OCI-LY7 (cell line): ENCODE results near the gene COL24A1. TPM values are rescaled to one million over a fixed set of nuclear protein-coding genes. Genes with fewer than 3 reads are reported as not detected.

Experiments
- BruUV-seq: library from RNA; stranded (reverse); fragments of 400-500 nt; replicated peaks from 2 replicates; lab custom pipeline; 2021; lab: Mats Ljungman, UMichigan
- CTCF ChIA-PET: fragments of 300-600 bp; sonication (Branson Sonifier 250); formaldehyde crosslinking; loops from one replicate; lab custom pipeline; 2022; ENCODE audit warnings: antibody characterized with exemption; ENCODE audit not compliant: unreplicated experiment; lab: Charles Lee
- POLR2A ChIA-PET: fragments of 300-600 bp; sonication (Branson Sonifier 250); formaldehyde crosslinking; loops from one replicate; lab custom pipeline; 2022; ENCODE audit warnings: antibody characterized with exemption; lab: Charles Lee
- DNase-seq: peaks from one replicate; pipeline ENCODE4 v3.0.0-alpha.2; 2015; ENCODE audit warnings: low spot score
- H2AFZ ChIP-seq: fragments of 200-600 bp; sonication (generic), shearing (Covaris generic); 2 replicates; pipeline ENCODE4 v1.6.1; 2014; ENCODE audit warnings: mild to moderate bottlenecking, antibody characterized with exemption, low read length, moderate library complexity
- H3K27ac ChIP-seq: fragments of 200-600 bp; sonication (generic); 2 replicates; pipeline ENCODE4 v1.5.1; 2014; ENCODE audit warnings: mixed run types, low read depth, mild to moderate bottlenecking, moderate library complexity, low read length, inconsistent platforms; ENCODE audit not compliant: poor library complexity, severe bottlenecking
- H3K36me3 ChIP-seq: fragments of 200-600 bp; sonication (generic); 2 replicates; pipeline ENCODE4 v1.6.1; 2014; ENCODE audit warnings: mild to moderate bottlenecking, antibody characterized with exemption, low read length, moderate library complexity, mixed read lengths; ENCODE audit not compliant: insufficient read depth
- H3K4me1 ChIP-seq: fragments of 200-600 bp; sonication (generic); 2 replicates; pipeline ENCODE4 v1.5.1; 2014; ENCODE audit warnings: mild to moderate bottlenecking, low read length; ENCODE audit not compliant: insufficient read depth, poor library complexity, severe bottlenecking
- H3K4me2 ChIP-seq: fragments of 200-600 bp; sonication (generic); 2 replicates; pipeline ENCODE4 v1.6.1; 2014; ENCODE audit warnings: mild to moderate bottlenecking, low read length
- H3K4me3 ChIP-seq: fragments of 200-600 bp; sonication (generic); 2 replicates; pipeline ENCODE4 v1.5.1; 2014; ENCODE audit warnings: mild to moderate bottlenecking, low read depth, low read length; ENCODE audit not compliant: poor library complexity, severe bottlenecking
- H3K79me2 ChIP-seq: fragments of 200-600 bp; sonication (generic); 2 replicates; pipeline ENCODE4 v1.6.1; 2016; ENCODE audit warnings: low read depth, mild to moderate bottlenecking, low read length, moderate library complexity, mixed read lengths; ENCODE audit not compliant: insufficient read depth
- H3K9me2 ChIP-seq: fragments of 200-600 bp; sonication (generic); 2 replicates; pipeline ENCODE4 v1.6.1; 2016; ENCODE audit warnings: mild to moderate bottlenecking, low read length, mixed read lengths; ENCODE audit not compliant: insufficient read depth
- H3K9me3 ChIP-seq: fragments of 200-600 bp; sonication (generic); 2 replicates; pipeline ENCODE4 v1.6.1; 2014; ENCODE audit warnings: mild to moderate bottlenecking, mixed run types, low read length, mixed read lengths
- H4K20me1 ChIP-seq: fragments of 200-600 bp; sonication (generic); 2 replicates; pipeline ENCODE4 v1.6.1; 2014; ENCODE audit warnings: mild to moderate bottlenecking, antibody characterized with exemption, low read length, moderate library complexity, mixed read lengths; ENCODE audit not compliant: insufficient read depth
- EZH2phosphoT487 ChIP-seq: fragments of 200-600 bp; sonication (generic); IDR thresholded peaks from 2 replicates; pipeline ENCODE4 v1.6.1; 2018; ENCODE audit warnings: low read depth, borderline replicate concordance, mild to moderate bottlenecking, mixed run types, antibody characterized with exemption, low read length, moderate library complexity, mixed read lengths
- intact Hi-C: fragments of 100-400 bp; cut with micrococcal nuclease; formaldehyde crosslinking; loops from one replicate; pipeline ENCODE4 v1.10.0; 2022; ENCODE audit not compliant: unreplicated experiment
- total RNA-seq, 2 experiments: library from RNA; depleted of rRNA in 1 of 2; stranded (reverse); fragments of >200 nt in 1 of 2; shearing (Covaris generic) in 1 of 2; gene quantifications; 2 replicates each; pipeline ENCODE4 v1.2.3, GENCODE V29; 2014 to 2022
- TF ChIP-seq, protein P1 (sequence below): fragments of 200-600 bp; sonication (generic); conservative IDR thresholded peaks from 2 replicates; pipeline ENCODE4 v1.5.1; 2014; ENCODE audit warnings: mild to moderate bottlenecking, antibody characterized with exemption, low read length, moderate library complexity, mixed read lengths

The COL24A1 gene
- total RNA-seq, 2 experiments from 2014 or later: 0.06 to 0.23 TPM

DNA sequence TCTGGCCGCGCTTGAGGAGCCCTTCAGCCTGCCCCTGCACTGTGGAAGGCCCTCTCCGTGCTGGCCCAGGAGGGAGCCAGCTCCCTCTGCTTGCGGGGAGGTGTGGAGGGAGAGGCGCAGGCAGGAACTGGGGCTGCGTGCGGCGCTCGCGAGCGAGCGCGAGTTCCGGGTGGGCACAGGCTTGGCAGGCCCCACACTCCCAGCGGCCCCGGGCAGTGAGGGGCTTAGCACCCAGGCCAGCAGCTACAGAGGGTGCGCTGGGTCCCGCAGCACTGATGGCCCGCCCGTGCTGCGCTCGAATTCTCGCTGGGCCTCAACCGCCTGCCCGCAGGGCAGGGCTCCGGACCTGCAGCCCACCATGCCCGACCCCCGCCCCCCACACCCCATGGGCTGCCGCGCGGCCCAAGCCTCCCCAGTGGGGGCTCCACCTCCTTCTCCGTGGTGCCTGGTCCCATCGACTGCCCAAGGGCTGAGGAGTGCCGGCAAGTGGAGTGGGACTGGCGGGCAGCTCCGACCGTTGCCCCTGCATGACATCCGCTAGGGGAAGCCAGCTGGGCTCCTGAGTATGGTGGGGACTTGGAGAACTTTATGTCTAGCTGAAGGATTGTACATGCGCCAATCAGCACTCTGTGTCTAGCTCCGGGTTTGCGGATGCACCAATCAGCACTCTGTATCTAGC lies 46.0 kb downstream of the COL24A1 start:
- Histone ChIP-seq H3K4me2 (no peak overlapping the region), H2AFZ (no peak overlapping the region), H4K20me1 (no peaks in the 10 kb centered on the region), H3K9me2 (no peaks in the 10 kb centered on the region), H3K79me2 (no peaks in the 10 kb centered on the region), H3K4me1 (no peaks in the 10 kb centered on the region), H3K36me3 (no peaks in the 10 kb centered on the region), H3K27ac (no peak overlapping the region), H3K9me3 (no peaks in the 10 kb centered on the region), H3K4me3 (no peak overlapping the region)
- BruUV-seq: no TSS peak
- POLR2A ChIA-PET: no interaction called here
- intact Hi-C loops: no loop called here
- CTCF ChIA-PET: no interaction called here
- DNase-seq: no peak
- no peak for TF ChIP-seq EZH2phosphoT487
- TF ChIP-seq, protein P1, sequence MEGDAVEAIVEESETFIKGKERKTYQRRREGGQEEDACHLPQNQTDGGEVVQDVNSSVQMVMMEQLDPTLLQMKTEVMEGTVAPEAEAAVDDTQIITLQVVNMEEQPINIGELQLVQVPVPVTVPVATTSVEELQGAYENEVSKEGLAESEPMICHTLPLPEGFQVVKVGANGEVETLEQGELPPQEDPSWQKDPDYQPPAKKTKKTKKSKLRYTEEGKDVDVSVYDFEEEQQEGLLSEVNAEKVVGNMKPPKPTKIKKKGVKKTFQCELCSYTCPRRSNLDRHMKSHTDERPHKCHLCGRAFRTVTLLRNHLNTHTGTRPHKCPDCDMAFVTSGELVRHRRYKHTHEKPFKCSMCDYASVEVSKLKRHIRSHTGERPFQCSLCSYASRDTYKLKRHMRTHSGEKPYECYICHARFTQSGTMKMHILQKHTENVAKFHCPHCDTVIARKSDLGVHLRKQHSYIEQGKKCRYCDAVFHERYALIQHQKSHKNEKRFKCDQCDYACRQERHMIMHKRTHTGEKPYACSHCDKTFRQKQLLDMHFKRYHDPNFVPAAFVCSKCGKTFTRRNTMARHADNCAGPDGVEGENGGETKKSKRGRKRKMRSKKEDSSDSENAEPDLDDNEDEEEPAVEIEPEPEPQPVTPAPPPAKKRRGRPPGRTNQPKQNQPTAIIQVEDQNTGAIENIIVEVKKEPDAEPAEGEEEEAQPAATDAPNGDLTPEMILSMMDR: no peak

DNA sequence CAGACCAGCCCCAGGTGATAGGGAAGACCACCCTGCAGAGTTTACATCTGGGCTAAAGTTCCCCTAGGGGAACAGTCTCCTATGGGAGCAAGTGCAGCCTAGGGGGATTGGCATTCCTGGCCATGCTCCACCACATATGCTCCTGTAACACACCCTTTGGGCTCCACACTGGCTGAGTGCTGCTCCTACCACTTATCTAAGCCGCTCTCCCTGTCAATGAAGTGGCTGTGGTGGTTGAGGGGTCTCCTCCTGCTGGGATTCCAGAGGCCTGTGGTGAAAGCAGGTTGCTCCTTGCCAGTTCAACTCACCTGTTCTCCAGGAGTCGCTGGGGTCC lies 51.1 kb downstream of the COL24A1 start:
- CTCF ChIA-PET: no interaction called here
- intact Hi-C loops: no loop called here
- TF ChIP-seq, protein P1: no peak
- no peak for TF ChIP-seq EZH2phosphoT487
- no peaks in the 10 kb centered on the region for H3K9me2 ChIP-seq
- no peaks in the 10 kb centered on the region for H3K9me3 ChIP-seq
- H3K4me2 ChIP-seq: no peak overlapping the region
- no peaks in the 10 kb centered on the region for H3K79me2 ChIP-seq
- H3K4me1 ChIP-seq: no peaks in the 10 kb centered on the region
- no peak overlapping the region for H2AFZ ChIP-seq
- no TSS peak for BruUV-seq
- no peaks in the 10 kb centered on the region for H3K36me3 ChIP-seq
- H4K20me1 ChIP-seq: no peaks in the 10 kb centered on the region
- no peak overlapping the region for H3K27ac ChIP-seq
- H3K4me3 ChIP-seq: no peak overlapping the region
- POLR2A ChIA-PET: no interaction called here
- DNase-seq: no peak
